Stimulated activated CD4-positive, alpha-beta T cell treated with anti-CD3 and anti-CD28 coated beads, Interleukin-4, amount 100 ng/mL, for 48 hours (primary cell): Measurements from ENCODE around the gene FRMPD1.

Source experiments
- DNase-seq, 2 donors: peaks; one replicate each; pipeline ENCODE4 v3.0.0-alpha.2; 2020; ENCODE audit warnings: low read depth in 2 of 2

Gene FRMPD1

GRCh38 chr9:37626708-37627292 is 24.0 kb upstream of the FRMPD1 start:
- no peak for DNase-seq

GRCh38 chr9:37632479-37632878 is 18.3 kb upstream of the FRMPD1 start:
- DNase-seq: no peak

- no peak for DNase-seq
Observed at GRCh38 chr9:37635808-37636207, 14.9 kb upstream of the FRMPD1 start.

- no peak for DNase-seq
Observed at GRCh38 chr9:37636511-37637448, 14.0 kb upstream of the FRMPD1 start.

- no peak for DNase-seq
Observed at GRCh38 chr9:37639109-37639762, 11.5 kb upstream of the FRMPD1 start.

GRCh38 chr9:37639841-37640240 is 10.9 kb upstream of the FRMPD1 start:
- DNase-seq: no peak

GRCh38 chr9:37640246-37640645 is 10.5 kb upstream of the FRMPD1 start:
- DNase-seq: no peak

- DNase-seq: no peak
Observed at GRCh38 chr9:37641331-37641730, 9.4 kb upstream of the FRMPD1 start.

- no peak for DNase-seq
Observed at GRCh38 chr9:37643214-37643613, 7.5 kb upstream of the FRMPD1 start.

GRCh38 chr9:37645903-37646506 is 4.7 kb upstream of the FRMPD1 start:
- no peak for DNase-seq

GRCh38 chr9:37650299-37650872 is 368 bp upstream of the FRMPD1 start:
- DNase-seq: no peak

- no peak for DNase-seq
Observed at GRCh38 chr9:37652261-37652660, 1.5 kb downstream of the FRMPD1 start.

- DNase-seq: no peak
Observed at GRCh38 chr9:37653385-37653784, 2.6 kb downstream of the FRMPD1 start.

GRCh38 chr9:37656936-37657335 is 6.2 kb downstream of the FRMPD1 start:
- DNase-seq: no peak

- no peak for DNase-seq
Observed at GRCh38 chr9:37660691-37661090, 9.9 kb downstream of the FRMPD1 start.

- no peak for DNase-seq
Observed at GRCh38 chr9:37663926-37664325, 13.2 kb downstream of the FRMPD1 start.

GRCh38 chr9:37667706-37668105 is 17.0 kb downstream of the FRMPD1 start:
- DNase-seq: no peak

- DNase-seq: no peak
Observed at GRCh38 chr9:37668116-37668601, 17.4 kb downstream of the FRMPD1 start.

GRCh38 chr9:37669232-37669631 is 18.5 kb downstream of the FRMPD1 start:
- DNase-seq: no peak

- DNase-seq: no peak
Observed at GRCh38 chr9:37675661-37676060, 24.9 kb downstream of the FRMPD1 start.

- DNase-seq: no peak
Observed at GRCh38 chr9:37676411-37676830, 25.7 kb downstream of the FRMPD1 start.

- no peak for DNase-seq
Observed at GRCh38 chr9:37677435-37677834, 26.7 kb downstream of the FRMPD1 start.
